Upper lobe of left lung (tissue), 4 donors: ENCODE data around the gene FAHD2A.

ENCODE experiments used
- EP300 ChIP-seq, 4 donors: sonication (generic); formaldehyde crosslinking; IDR thresholded peaks; one replicate each; pipeline ENCODE4 v1.5.1; 2017; ENCODE audit warnings: antibody characterized with exemption in 4 of 4, control low read depth in 2 of 4
- TF ChIP-seq, protein P1 (sequence below), 6 experiments: fragments of 450-650 bp in 4 of 6; fragments of 200-600 bp in 2 of 6; sonication (generic) in 2 of 6; IDR thresholded peaks; one replicate each; pipeline ENCODE4 v1.5.1; 2016 to 2019; ENCODE audit warnings: antibody characterized with exemption in 6 of 6

DNA sequence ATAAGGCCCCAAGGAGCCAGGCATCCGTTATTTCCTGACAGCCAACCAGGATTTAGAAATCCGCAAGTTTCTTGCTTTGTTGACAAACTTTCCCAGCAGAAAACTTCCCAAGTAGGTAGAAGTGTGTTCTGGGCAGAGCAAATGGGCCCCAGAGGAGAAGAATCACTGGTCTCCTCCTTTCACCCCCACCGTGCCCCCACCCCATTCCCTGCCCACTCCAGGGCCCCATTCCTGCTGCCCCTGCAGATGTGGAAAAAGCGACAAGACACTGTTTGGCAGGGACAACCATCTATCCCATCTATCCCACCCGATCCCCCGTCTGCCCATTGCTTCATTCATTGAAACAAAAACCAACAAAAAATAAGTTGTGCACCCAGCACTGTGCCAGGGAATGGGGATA is 10.2 kb upstream of the FAHD2A start:
- TF ChIP-seq, protein P1, sequence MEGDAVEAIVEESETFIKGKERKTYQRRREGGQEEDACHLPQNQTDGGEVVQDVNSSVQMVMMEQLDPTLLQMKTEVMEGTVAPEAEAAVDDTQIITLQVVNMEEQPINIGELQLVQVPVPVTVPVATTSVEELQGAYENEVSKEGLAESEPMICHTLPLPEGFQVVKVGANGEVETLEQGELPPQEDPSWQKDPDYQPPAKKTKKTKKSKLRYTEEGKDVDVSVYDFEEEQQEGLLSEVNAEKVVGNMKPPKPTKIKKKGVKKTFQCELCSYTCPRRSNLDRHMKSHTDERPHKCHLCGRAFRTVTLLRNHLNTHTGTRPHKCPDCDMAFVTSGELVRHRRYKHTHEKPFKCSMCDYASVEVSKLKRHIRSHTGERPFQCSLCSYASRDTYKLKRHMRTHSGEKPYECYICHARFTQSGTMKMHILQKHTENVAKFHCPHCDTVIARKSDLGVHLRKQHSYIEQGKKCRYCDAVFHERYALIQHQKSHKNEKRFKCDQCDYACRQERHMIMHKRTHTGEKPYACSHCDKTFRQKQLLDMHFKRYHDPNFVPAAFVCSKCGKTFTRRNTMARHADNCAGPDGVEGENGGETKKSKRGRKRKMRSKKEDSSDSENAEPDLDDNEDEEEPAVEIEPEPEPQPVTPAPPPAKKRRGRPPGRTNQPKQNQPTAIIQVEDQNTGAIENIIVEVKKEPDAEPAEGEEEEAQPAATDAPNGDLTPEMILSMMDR (IDR thresholded peaks at IDR 0.05), result no peak
- TF ChIP-seq EP300 (IDR thresholded peaks at IDR 0.05), result no peak
